GM18508 (cell line): ENCODE results near the gene TOM1L2.
"Not testable (repeated sequence)": the region's sequence is repeated elsewhere in the genome, so short reads cannot be mapped to it uniquely, and the experiment has no call there.

ENCODE experiments used
- ATAC-seq: cut with Tn5 transposase; IDR thresholded peaks from one replicate; pipeline ENCODE4 v1.9.1; 2021; ENCODE audit warnings: moderate number of reproducible peaks; ENCODE audit not compliant: insufficient read depth, unreplicated experiment

TOM1L2 gene

GRCh38 chr17:17971431-17972125 lies 622 bp downstream of the TOM1L2 start:
- no peak for ATAC-seq

- no peak for ATAC-seq
Observed at GRCh38 chr17:17970699-17971430, 1.3 kb downstream of the TOM1L2 start.

DNA sequence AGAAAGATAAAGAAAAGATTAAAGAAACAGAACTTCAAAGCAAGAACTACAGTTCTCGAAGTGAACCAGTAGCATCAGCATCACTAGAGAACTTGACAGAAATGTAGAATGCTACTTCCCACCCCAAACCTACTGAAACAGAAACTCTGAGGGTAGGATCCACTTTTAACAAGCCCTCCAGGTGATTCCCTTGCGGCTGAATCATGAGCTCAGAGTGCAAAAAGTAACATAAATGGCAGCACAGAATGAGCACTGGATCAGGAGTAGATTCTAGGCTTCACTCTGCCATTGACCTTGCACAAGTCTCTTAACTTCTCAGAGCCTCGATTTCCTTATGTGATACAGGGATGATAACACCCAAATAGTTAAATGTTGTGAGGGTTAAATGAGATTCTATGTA lies 5.8 kb downstream of the TOM1L2 start:
- ATAC-seq: no peak

GRCh38 chr17:17965152-17965721 lies 7.0 kb downstream of the TOM1L2 start:
- no peak for ATAC-seq

DNA sequence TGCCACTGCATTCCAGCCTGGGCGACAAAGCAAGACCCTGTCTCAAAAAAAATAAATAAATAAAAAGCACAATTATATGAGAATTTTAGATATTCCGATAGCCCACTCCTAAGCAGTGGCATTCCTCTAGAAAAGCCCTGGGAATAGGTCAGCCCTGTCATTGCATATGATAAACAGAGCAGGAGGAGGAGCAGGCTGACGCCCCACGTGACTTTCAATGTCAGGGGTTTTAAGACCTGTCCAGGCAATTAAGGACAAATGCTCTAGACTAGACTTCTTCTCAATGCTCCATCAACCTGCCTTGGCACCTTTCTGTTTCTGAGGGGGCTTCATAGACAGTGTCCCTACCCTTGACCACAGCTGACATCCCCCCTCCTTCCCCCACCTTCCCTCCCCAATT lies 7.5 kb downstream of the TOM1L2 start:
- no peak for ATAC-seq

- ATAC-seq: no peak
Observed at GRCh38 chr17:17963694-17964436, 8.3 kb downstream of the TOM1L2 start.

DNA sequence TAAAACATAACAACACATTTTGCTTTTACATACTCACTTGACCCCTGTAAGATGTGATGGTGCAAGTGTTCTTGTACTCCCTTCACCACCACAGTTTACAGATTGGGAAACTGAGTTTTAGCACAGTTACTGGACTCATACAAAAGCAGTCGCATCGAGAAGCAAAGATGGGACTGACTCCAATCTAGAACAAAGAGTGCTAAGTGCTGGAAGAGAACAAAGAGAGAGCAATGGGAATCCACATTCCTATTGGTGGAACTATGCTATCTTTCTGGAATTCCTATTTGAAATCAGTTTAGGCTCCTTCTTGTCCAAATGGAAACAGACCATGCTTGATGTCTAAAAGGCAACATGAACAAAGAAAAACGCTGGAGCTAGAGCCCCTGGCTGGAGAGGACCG lies 9.1 kb downstream of the TOM1L2 start:
- no peak for ATAC-seq

- no peak for ATAC-seq
Observed at GRCh38 chr17:17960500-17961030, 11.6 kb downstream of the TOM1L2 start.

DNA sequence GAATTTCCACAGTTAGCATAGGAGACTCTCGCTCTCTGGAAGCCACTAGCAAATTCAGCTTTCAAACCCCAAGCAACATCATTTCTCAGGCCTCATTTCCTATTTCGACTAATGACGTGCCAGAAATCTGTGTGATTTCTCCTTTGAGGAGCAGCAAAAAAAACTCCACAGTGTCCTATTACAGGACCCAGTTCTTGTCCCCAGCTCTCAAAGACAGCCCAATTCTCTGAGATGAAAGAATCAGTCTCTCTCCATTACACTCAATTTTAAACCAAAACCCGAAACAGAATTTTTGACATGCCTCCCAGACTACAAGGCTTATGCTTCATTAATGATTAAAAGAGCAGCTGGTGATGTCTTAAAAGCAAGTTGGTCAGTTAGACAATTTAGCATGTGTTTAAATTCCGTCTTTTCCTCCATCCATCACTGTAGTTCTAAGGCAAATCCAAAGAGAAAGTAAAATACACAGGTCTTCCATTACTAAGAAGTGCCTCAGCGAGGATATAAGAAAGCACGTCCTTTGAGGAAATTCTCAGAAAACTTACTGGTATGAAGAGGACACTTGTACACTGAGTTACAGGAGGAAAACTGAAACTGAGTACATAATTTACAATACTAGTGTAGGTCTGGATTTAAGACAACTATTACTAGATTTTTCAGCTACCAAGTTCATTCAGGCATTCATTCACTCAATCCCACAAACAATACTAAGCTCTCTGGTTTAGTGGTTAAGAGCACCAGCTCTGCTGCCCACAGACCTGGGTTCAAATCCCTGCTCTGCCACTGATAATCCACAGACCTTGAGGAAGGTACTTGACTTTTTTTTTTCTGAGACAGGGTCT lies 12.5 kb downstream of the TOM1L2 start:
- ATAC-seq: peak; percentile 38

- no peak for ATAC-seq
Observed at GRCh38 chr17:17958982-17959381, 13.2 kb downstream of the TOM1L2 start.

DNA sequence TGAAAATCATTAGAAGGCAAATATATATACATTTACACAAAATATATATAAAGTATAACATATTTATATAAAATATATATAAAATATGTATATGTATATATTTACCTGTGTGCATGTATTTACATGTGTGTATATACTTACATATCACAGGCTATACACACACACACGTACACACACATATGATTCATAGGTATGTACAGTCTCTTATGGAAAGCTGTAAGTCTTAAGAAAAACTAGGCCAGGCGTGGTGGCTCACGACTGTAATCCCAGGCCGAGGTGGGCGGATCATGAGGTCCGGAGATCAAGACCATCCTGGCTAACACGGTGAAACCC lies 14.7 kb downstream of the TOM1L2 start:
- no peak for ATAC-seq

- ATAC-seq: not testable (repeated sequence)
Observed at GRCh38 chr17:17955790-17956341, 16.3 kb downstream of the TOM1L2 start.

DNA sequence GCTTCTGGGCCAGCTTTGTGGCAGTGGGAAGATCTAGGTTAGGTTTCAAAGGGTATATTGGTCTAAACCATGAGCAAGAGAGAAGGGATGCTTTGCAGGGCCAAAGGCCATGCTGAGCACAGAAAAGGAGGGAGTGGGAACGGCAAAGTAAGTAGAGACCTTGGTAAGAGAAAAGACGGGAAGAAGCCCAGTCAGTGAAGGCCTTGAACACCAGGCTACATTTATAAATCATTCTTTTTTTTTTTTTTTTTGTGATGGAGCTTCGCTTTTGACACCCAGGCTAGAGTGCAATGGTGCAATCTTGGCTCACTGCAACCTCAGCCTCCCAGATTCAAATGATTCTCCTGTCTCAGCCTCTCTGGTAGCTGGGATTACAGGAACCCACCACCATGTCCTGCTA lies 18.1 kb downstream of the TOM1L2 start:
- ATAC-seq: no peak

- no peak for ATAC-seq
Observed at GRCh38 chr17:17952691-17953090, 19.5 kb downstream of the TOM1L2 start.

- no peak for ATAC-seq
Observed at GRCh38 chr17:17951524-17951923, 20.7 kb downstream of the TOM1L2 start.

GRCh38 chr17:17950806-17951205 lies 21.4 kb downstream of the TOM1L2 start:
- no peak for ATAC-seq

DNA sequence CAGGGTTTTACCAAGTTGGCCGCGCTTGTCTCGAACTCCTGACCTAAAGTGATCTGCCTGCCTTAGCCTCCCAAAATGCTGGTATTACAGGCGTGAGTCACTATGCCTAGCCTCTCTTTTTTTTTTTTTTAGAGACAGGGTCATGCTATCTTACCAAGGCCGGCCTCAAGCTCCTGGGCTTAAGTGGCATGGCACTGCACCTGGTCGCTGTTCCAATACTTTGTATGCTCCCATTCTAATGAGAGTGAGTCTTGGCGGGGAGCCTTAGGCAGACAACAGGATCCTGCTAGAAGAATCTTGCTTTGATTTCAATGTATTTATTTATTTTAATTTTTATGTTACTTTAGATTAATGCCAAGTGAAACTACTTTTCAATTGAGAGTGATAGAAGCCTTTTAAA lies 21.9 kb downstream of the TOM1L2 start:
- no peak for ATAC-seq

- no peak for ATAC-seq
Observed at GRCh38 chr17:17947966-17948365, 24.2 kb downstream of the TOM1L2 start.

DNA sequence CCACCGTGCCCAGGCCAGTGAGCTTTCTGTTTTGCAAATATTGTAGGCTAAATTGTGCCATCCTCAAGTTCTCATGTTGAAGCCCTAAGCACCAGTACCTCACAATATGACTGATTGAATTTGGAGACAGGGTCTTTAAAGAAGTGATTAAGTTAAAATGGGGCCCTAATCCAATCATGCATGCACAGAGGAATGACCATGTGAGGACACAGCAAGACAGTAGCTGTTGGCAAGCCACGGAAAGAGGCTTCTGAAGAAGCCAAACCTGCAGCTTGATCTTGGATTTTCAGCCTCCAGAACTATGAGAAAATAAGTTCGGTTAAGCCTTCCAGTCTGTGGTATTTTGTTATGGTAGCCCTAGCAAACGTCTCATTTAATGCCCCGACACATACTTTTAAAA lies 24.9 kb downstream of the TOM1L2 start:
- no peak for ATAC-seq

DNA sequence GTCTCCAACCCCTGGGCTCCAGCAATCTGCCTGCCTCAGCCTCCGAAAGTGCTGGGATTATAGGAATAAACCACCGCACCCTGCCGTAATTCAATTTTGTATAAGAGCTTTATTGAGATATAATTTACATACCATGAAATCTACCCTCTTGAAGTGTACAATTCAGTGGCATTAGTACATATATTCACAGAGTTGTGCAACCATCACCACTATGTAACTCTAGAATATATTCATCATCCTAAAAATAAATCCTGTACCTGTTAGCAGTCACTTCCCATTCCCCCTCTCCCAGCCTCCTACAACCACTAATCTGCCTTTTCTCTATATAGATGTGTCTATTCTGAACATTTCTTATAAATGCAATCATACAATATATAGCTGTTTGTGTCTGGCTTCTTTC lies 26.1 kb downstream of the TOM1L2 start:
- no peak for ATAC-seq
